Epidermal melanocyte (primary cell): Measurements from ENCODE around the gene TOMT.

Source experiments
- DNase-seq: peaks from one replicate; pipeline ENCODE4 v3.0.0; 2011; ENCODE audit warnings: low spot score; ENCODE audit not compliant: insufficient read length

The TOMT gene

GRCh38 chr11:72105888-72106287 is at the start of gene TOMT:
TSS of gene TOMT (plus strand) at chr11:72105924. CDS start at chr11:72105952, 28 bp downstream.
- no peak for DNase-seq

GRCh38 chr11:72058416-72059034 is 47.2 kb upstream of the TOMT start:
- no peak for DNase-seq

- DNase-seq = no peak
These were observed 43.9 kb upstream of the TOMT start for GRCh38 chr11:72061739-72062396.

- DNase-seq = no peak
These were observed 38.9 kb upstream of the TOMT start for GRCh38 chr11:72066855-72067254.

GRCh38 chr11:72067266-72067665 is 38.5 kb upstream of the TOMT start:
- DNase-seq = no peak

GRCh38 chr11:72067676-72068075 is 38.0 kb upstream of the TOMT start:
- DNase-seq = no peak

GRCh38 chr11:72069200-72069599 is 36.5 kb upstream of the TOMT start:
- DNase-seq = no peak

GRCh38 chr11:72069787-72070251 is 35.9 kb upstream of the TOMT start:
- DNase-seq = no peak

GRCh38 chr11:72070491-72070890 is 35.2 kb upstream of the TOMT start:
- no peak for DNase-seq

GRCh38 chr11:72072348-72072747 is 33.4 kb upstream of the TOMT start:
- no peak for DNase-seq

GRCh38 chr11:72075109-72075508 is 30.6 kb upstream of the TOMT start:
- DNase-seq = no peak

GRCh38 chr11:72075756-72076155 is 30.0 kb upstream of the TOMT start:
- no peak for DNase-seq

GRCh38 chr11:72078477-72078876 is 27.2 kb upstream of the TOMT start:
- no peak for DNase-seq

- no peak for DNase-seq
These were observed 25.9 kb upstream of the TOMT start for GRCh38 chr11:72079819-72080325.

- peak; percentile 91 for DNase-seq
These were observed 25.2 kb upstream of the TOMT start, which contains the start of the genes LRRC51 and NUMA1 for GRCh38 chr11:72080326-72081183. TSS of gene LRRC51 (plus strand) at chr11:72080850. CDS start at chr11:72089084, 8,234 bp downstream. TSS of gene NUMA1 (minus strand) at chr11:72080542. CDS start at chr11:72035943, 44,599 bp downstream.

GRCh38 chr11:72081184-72081644 is 24.5 kb upstream of the TOMT start:
- no peak for DNase-seq

- DNase-seq = no peak
These were observed 23.8 kb upstream of the TOMT start for GRCh38 chr11:72081821-72082453.

- DNase-seq = no peak
These were observed 22.3 kb upstream of the TOMT start for GRCh38 chr11:72083414-72083813.

GRCh38 chr11:72084076-72084475 is 21.6 kb upstream of the TOMT start:
- DNase-seq = no peak

- no peak for DNase-seq
These were observed 20.8 kb upstream of the TOMT start for GRCh38 chr11:72084965-72085364.
